Measurements from ENCODE around the gene EFNA2. TPM values are rescaled to one million over a fixed set of nuclear protein-coding genes. Genes with fewer than 3 reads are reported as not detected.
A peak's percentile ranks its signal among the peaks of the same experiment; 100 is the strongest.

Gene EFNA2
- total RNA-seq, 1 donor from 2014 or later, result not detected

DNA sequence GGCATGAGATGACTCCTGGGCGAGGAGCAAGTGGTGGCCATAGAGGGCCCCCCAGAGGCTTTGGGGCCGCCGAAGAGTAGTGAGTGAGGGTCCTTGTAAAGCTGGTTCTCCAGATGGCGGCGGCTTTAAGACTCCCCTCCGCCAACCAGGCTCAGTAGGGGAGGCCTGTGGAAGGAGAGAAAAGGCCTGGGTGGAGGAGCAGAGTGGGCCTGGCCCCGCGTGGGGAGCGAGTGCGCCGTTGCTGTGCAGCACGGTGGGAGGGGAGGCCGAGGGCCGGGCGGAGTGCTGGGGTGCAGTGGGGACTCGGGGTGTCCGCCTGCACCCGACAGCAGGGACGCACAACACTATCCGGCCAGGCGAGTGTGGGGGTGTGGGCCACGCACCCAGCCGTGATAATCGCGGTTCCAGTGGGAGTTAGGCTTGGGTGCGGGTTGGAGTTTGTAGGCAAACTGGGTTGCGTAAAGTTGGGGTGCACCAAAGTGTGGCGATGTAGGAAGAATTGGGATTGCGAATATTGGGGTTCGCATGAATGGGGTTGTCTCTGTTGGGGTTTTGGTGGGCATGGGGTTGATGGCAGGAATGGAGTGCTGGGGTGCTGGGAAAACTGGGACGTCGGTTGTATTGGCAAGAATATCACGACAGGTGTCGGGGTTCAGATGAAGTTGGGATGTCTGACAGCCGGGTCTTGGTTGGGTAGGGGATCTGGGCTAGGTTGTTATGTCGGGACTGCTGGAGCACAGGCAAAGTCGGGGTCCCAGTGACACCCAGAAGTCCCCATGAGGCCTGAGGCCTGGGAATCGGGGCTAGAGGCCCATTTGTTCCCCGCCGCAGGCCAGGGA lies 17.2 kb upstream of the EFNA2 start:
- intact Hi-C loops (cut with DNase I), result no loop called here
- ATAC-seq (no peak), DNase-seq (ENCODE audit: missing footprints) (no peak)

DNA sequence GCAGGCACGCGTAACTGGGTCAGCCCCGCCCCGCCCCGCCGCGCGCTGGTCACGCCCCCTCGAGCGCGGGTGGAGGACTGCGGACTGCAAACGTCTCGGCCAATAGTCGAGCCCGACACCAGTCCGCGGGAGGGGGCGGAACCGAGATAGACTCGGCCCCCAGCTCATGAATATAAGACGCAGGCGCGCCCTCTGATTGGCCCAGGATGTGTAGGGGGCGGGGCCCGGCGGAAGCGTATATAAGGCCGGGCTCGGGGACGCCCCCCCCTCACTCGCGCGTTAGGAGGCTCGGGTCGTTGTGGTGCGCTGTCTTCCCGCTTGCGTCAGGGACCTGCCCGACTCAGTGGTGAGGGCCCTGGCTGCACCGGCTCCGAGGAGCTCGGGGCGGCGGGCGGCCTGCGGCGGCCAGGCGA lies 16.6 kb upstream of the EFNA2 start, which contains the start of gene CIRBP:
Gene CIRBP (plus strand): TSS at position 268 of the 413 bp plus-strand sequence. CDS start 1,602 bp downstream, outside the sequence.
- DNase-seq (ENCODE audit: missing footprints) (peak; percentile 100), ATAC-seq (peak; percentile 83)
- intact Hi-C loops (cut with DNase I), result no loop called here

DNA sequence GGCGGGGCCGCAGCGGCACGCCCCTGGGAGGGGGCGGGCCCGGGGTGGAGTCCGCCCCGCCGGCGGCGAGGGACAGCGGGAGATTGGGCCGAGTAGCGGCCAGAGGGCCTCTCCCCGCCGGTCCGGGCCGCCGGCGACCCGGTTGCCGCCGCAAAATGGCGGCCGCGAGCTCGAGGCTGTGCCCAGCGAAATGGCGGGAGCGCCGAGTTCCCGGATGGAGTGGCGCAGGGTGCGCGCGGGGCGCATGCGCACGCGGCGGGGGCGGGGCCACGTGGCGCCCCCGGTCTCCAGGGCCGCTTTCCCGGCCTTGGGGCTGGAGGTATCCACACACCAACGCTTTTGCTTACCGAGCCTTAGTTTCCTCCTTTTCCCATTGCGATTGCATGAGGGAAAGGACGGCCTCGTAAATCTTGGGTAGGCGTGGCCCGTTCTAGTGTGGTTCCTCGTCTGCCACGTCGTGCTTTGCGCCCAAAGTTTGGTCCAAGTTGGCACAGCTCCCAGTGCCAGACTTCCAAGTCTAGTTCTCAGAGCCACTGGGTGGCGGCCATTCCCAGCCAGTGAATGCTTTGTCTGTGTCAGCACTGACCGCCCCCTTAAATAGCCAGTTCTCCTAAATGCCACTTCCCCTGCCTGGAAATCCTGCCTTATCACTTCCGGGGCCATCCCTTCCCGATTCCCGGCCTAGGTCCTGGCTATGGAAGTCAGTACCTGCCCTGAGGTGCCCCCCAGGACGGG lies 16.0 kb upstream of the EFNA2 start:
- DNase-seq (ENCODE audit: missing footprints) (peak; percentile 93), ATAC-seq (peak; percentile 38)
- intact Hi-C loops (cut with DNase I), result no loop called here

DNA sequence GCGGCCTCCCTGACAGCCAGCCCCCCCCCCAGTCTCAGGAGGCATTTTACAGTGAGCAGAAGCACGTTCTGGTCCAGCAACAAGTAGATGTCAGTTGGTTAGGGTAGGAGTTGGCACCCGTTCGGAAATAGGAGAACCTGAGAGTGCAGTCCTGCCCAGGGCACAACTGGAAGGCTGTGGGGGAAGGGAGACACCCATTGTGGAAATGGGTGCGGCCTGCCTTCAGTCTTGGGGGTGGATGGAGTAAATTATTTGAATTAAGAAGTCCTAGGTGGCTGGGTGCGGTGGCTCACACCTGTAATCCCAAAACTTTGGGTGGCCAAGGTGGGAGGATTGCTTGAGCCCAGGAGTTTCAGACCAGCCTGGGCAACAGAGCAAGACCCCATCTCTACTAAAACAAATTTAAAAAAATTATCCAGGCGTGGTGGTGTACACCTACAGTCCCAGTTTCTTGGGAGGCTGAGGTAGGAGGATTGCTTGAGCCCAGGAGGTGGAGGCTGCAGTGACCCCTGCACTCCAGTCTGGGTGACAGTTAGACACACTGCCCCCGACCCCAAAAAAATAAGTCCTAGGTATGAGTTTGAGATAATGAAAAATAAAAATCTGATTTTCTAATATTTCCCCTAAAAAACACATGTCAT lies 15.3 kb upstream of the EFNA2 start:
- DNase-seq (ENCODE audit: missing footprints), result no peak
- no peak for ATAC-seq
- intact Hi-C loops (cut with DNase I), result no loop called here

DNA sequence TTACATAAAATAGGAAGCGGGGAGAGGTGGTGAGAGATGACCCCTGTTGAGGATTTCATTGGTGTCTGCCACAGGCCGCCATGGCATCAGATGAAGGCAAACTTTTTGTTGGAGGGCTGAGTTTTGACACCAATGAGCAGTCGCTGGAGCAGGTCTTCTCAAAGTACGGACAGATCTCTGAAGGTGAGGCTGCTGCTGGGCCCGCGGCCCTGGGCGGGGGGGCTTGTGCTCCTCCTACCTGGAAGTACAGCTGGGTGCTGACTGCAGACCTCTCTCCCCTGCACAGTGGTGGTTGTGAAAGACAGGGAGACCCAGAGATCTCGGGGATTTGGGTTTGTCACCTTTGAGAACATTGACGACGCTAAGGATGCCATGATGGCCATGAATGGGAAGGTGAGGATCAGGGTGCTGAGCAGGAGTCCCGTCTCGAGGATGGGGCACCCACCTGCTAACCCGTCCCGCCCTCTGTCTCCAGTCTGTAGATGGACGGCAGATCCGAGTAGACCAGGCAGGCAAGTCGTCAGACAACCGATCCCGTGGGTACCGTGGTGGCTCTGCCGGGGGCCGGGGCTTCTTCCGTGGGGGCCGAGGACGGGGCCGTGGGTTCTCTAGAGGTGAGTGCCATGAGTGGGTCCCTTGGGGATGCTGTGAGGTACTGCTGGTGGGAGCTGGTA lies 14.7 kb upstream of the EFNA2 start:
- intact Hi-C loops (cut with DNase I), result no loop called here
- no peak for ATAC-seq
- DNase-seq (ENCODE audit: missing footprints), result no peak

DNA sequence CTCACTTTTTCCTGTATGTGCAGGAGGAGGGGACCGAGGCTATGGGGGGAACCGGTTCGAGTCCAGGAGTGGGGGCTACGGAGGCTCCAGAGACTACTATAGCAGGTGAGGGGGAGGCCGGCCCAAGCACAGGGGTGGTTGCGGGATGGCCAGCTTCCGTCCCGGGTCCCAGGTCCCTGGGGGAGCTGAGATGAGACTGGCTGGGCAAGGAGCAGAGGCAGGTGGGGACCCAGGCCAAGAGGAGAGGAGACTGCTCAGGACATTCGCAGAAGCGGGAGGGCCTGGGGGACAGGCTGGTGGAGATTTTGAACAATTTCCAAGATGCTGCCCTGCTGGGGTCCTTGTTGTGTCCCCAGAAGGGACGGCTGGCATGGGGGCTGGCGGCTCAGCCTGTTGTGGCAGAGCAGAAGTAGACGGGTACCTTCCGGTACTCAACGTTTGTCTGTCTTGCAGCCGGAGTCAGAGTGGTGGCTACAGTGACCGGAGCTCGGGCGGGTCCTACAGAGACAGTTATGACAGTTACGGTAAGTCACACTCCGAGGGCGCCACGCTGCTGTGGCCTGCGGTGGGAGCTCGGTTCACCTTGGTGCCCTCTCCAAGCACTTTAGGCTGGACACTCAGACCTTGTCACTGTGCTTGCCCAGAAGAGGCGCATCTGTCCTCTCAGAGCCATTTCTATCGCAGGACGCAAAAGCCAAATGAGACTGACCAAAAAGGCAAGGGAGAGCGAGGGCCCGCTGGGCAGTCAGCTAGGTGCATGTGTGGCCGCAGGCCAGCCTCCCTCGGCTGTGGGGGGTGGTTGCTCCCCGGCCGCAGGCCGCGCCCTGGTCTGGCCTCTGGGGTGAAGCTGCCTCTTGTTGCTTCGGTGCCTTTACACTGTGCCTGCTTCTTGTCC lies 13.9 kb upstream of the EFNA2 start:
- ATAC-seq (no peak), DNase-seq (ENCODE audit: missing footprints) (no peak)

DNA sequence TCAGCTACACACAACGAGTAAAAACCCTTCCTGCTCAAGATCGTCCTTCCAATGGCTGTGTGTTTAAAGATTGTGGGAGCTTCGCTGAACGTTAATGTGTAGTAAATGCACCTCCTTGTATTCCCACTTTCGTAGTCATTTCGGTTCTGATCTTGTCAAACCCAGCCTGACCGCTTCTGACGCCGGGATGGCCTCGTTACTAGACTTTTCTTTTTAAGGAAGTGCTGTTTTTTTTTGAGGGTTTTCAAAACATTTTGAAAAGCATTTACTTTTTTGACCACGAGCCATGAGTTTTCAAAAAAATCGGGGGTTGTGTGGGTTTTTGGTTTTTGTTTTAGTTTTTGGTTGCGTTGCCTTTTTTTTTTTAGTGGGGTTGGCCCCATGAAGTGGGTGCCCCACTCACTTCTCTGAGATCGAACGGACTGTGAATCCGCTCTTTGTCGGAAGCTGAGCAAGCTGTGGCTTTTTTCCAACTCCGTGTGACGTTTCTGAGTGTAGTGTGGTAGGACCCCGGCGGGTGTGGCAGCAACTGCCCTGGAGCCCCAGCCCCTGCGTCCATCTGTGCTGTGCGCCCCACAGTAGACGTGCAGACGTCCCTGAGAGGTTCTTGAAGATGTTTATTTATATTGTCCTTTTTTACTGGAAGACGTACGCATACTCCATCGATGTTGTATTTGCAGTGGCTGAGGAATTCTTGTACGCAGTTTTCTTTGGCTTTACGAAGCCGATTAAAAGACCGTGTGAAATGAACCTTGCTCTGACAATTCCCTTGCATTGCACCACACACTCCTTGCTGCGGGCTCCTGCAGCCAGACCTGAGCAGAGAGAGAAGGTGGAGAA lies 13.0 kb upstream of the EFNA2 start:
- intact Hi-C loops (cut with DNase I), result no loop called here
- DNase-seq (ENCODE audit: missing footprints) (no peak), ATAC-seq (no peak)

More for the DNA sequence above, 13.9 kb upstream of the EFNA2 start:
- intact Hi-C loops (cut with DNase I), result no loop called here

DNA sequence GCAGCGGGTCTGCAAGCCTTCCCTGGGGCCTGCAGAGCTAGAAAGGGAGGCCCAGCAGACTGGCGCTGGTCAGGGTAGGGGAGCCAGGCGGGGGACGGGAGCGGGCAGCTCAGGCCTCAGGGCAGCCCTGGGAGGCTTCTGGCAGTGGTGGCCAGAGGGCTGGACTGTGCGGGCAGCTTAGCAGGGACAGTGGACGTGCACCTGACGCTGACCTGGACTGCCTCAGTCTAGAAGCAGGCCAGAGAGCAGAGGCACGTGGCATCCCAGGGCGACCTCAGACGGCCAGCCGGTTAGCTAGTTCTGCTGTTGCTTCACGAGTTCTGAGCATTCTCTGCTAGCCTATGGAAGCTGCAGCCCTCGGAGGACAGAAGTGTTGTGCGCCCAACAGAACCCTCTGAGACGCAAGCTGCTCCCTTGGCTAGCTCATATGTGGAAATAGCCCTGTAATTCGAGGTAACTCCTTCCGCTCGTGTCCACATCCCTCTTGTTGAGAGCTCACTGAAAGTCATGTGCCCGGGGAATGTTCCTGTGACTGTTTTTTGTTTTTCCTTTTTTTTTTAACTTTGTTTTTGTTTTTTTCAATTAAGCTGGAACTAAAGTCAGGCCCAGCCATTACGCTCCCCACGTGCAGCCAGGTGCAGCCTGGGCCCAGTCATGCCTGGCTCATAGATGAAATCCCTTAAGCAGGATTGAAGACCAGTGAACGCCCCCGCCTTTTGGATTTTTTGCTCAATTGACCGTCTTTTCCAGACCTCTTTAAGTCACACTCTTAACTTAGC lies 12.2 kb upstream of the EFNA2 start:
- ATAC-seq (no peak), DNase-seq (ENCODE audit: missing footprints) (no peak)
- intact Hi-C loops (cut with DNase I), result no loop called here

DNA sequence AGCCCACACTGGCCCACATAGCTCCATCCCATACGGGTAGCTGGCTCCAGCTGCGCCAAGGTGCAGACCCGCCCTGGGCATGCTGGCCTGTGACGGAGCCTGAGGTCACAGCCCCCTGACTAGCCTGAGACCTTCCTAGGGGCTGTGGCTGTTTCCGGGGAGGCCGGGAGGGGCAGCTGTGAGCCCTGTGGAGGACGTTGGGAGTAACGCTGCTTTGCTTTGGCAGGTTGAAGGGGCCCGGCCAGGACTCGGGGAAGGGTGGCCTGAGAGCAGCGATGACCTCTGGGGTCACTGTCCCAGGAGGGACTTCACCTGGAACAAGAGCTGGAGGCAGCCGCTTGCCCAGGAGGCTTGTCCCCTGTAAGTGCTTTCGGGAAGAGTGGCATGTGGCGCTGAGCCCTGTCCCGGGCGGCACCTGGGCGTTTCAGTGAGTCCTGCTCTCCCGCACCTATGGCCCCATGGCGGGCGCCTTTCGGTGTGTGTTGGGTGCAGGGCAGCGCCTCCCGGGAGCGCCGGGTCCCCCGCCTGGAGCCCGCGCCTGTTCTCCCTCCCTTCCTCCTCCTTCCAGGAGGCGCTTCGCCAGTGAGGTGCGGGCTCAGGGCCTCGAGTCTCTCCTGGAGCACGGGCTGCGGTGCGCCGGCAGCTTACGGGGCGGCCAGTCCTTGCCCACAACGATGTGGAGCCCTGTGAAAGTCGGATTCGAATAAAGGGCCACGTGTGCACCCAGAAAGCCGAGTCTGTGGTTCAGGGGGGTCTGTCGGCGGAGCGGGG lies 11.4 kb upstream of the EFNA2 start:
- no peak for ATAC-seq
- intact Hi-C loops (cut with DNase I), result no loop called here
- no peak for DNase-seq (ENCODE audit: missing footprints)

DNA sequence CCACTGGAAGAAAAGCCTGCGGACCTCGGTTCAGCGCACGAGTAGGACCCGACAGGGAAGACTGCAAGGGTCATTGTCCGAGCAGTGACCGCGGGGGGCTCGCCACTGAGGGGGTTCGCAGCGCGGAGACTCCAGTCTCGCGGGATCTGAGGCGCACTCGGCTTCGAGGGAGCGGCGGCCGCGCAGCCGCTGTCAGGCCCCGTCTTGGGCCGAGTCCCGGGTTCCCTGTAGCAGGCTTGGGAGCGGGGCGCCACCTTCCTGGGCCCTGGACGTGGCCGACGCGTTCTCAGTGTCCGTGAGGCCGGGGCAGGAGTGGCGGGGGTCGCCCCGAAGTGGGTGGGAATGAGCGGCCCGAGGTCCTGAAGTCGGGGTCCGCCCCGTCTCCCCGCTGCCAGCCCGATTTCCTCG lies 10.8 kb upstream of the EFNA2 start:
- intact Hi-C loops (cut with DNase I), result loop anchor here (5.0 kb wide), 3 partner anchors 107 to 232 kb away; partner anchors contain the start of genes DAZAP1 and NDUFS7
- DNase-seq (ENCODE audit: missing footprints) (no peak), ATAC-seq (peak; percentile 0)

DNA sequence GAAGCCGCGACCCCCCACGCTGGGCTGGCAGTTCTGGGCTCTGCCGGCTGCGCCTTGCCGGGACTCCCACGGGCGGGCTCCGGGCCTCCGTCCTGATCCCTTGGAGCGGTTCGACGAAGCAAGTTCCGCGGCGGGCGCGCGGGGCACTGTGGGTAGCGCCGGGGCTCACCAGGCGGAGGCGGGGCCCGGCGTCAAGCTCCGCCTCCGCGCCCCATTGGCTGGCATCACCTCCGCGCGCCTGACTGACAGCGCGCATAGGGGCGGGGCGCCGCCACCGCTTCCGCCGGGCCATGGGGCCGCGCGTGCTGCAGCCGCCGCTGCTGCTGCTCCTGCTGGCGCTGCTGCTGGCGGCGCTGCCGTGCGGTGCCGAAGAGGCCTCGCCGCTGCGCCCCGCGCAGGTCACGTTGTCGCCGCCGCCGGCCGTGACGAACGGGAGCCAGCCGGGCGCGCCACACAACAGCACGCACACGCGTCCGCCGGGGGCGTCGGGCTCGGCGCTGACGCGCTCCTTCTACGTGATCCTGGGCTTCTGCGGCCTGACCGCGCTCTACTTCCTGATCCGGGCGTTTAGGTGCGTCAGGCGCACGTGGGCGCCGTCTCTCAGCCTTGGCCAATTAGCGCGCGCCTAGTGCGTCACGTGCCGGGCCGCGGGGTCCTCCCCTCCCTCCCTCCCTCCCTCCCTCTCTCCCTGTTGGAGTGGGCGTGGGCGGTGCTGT lies 10.3 kb upstream of the EFNA2 start, which contains the start of gene FAM174C:
Gene FAM174C (plus strand): TSS at position 271 of the 716 bp plus-strand sequence. CDS start 20 bp downstream, at position 291.
- DNase-seq (ENCODE audit: missing footprints) (peak; percentile 97), ATAC-seq (peak; percentile 88)
- intact Hi-C loops (cut with DNase I), result loop anchor here (5.0 kb wide), 3 partner anchors 107 to 232 kb away; partner anchors contain the start of genes DAZAP1 and NDUFS7

DNA sequence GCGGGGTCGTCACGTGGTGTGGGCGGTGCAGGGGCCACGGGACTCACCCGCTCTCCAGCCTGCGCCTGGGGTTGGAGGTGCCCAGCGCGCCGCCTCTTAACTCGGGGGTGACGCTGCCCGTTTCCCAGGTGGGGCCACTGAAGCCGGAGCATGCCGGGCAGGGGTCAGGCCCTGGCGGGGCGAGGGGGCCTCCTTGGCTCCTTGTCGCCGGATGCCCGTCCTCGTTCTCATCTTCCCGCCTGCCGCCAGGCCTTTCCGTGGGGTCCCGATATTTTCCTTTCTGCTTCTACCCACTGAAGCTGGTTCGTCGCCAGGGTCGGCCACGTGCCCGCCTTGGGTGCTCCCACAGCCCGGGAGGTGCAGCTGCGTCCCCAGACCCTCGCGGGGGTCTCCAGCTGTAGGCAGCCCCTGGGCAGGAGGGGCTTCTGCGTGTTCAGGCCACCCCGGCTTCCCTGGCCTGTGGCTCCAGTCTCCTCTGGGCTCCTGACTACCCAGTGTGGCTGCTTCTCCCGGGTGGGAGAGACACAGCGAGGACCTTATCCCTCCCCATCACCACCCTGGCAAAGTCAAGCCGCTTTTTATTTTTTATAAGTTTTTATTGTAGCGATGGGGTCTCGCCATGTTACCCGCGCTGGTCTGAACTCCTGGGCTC lies 9.6 kb upstream of the EFNA2 start:
- DNase-seq (ENCODE audit: missing footprints), result no peak
- intact Hi-C loops (cut with DNase I), result loop anchor here (5.0 kb wide), 3 partner anchors 106 to 231 kb away; partner anchors contain the start of genes DAZAP1 and NDUFS7
- no peak for ATAC-seq

DNA sequence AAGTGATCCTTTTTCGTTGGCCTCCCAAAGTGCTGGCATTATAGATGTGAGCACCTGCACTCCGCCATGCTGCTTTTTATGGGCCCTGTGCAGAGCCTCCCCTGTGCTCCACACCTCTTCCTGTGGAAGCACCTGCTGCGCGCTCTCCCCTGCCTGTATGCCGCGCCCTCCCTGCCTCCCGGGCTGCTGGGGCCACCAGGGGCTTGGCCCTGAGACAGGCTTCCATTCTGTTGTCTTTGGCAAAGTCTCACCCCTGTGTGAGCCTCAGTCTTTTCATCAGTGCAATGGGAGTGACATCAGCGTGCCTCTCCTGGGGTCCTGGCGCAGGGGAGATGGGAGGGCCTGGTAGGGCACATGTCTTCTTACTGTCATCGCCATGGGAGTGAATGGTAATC lies 9.0 kb upstream of the EFNA2 start:
- DNase-seq (ENCODE audit: missing footprints) (no peak), ATAC-seq (no peak)
- intact Hi-C loops (cut with DNase I), result loop anchor here (5.0 kb wide), 3 partner anchors 106 to 231 kb away; partner anchors contain the start of genes DAZAP1 and NDUFS7

DNA sequence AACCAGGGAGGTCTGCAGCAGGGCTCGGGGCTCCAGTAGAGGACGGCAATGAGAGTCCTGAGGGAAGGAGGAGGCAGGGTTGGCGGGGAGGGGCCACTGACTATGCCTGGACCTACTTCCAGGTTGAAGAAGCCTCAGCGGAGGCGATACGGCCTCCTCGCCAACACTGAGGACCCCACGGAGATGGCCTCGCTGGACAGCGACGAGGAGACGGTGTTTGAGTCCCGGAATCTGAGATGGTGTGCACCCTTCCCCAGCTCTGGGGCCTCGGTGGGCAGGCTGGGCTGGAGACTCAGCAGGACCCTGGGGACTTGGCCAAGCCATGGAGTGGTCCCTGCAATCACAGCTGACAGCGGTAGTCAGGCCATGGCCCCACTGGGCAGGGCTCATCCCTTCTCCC lies 8.6 kb upstream of the EFNA2 start:
- ATAC-seq (no peak), DNase-seq (ENCODE audit: missing footprints) (no peak)
- intact Hi-C loops (cut with DNase I), result loop anchor here (5.0 kb wide), 3 partner anchors 105 to 230 kb away; partner anchors contain the start of genes DAZAP1 and NDUFS7
